ENCODE measurements around the gene NHLH1. TPM values are rescaled to one million over a fixed set of nuclear protein-coding genes. Genes with fewer than 3 reads are reported as not detected.
A peak's percentile ranks its signal among the peaks of the same experiment; 100 is the strongest.

The NHLH1 gene
- total RNA-seq, 1 experiment from 2014 or later: 0.70 TPM

GRCh38 chr1:160405331-160405877 lies 38.5 kb downstream of the NHLH1 start:
- TF ChIP-seq TEAD4 (CRISPR knock-in tag; IDR thresholded peaks at IDR 0.05): no peak
- no peak for TF ChIP-seq KAT7 (CRISPR knock-in tag; IDR thresholded peaks at IDR 0.05; ENCODE audit: borderline replicate concordance)
- TF ChIP-seq ZNF138 (CRISPR knock-in tag; conservative IDR thresholded peaks at IDR 0.05): no peak
- no peak for TF ChIP-seq SMAD4 (CRISPR knock-in tag; IDR thresholded peaks at IDR 0.05)
- TF ChIP-seq JUN (CRISPR knock-in tag; IDR thresholded peaks at IDR 0.05): no peak
- no peak for TF ChIP-seq PRRX2 (CRISPR knock-in tag; IDR thresholded peaks at IDR 0.05)
- no peak for TF ChIP-seq ZBTB21 (CRISPR knock-in tag; IDR thresholded peaks at IDR 0.05; ENCODE audit: borderline replicate concordance)
- no peak for TF ChIP-seq ZNF671 (CRISPR knock-in tag; IDR thresholded peaks at IDR 0.05)
- TF ChIP-seq RELA (CRISPR knock-in tag; IDR thresholded peaks at IDR 0.05; ENCODE audit: borderline replicate concordance): no peak
- TF ChIP-seq ZNF219 (CRISPR knock-in tag; IDR thresholded peaks at IDR 0.05; ENCODE audit: borderline replicate concordance): no peak
- no peak for TF ChIP-seq CREB1 (CRISPR knock-in tag; IDR thresholded peaks at IDR 0.05)
- no peak for TF ChIP-seq ZNF423 (CRISPR knock-in tag; IDR thresholded peaks at IDR 0.05)
- Mint-ChIP-seq H3K4me1 (peaks cover 89% of the 10 kb centered on the region), H3K36me3 (no peaks in the 10 kb centered on the region; the same call in 1 of the 2 replicates), H3K9me3 (no peaks in the 10 kb centered on the region), H3K4me3 (no peak overlapping the region; the same call in 1 of the 2 replicates), H3K27me3 (ENCODE audit: low read depth) (no peaks in the 10 kb centered on the region), H3K27ac (peak overlapping the region; percentile 91)
- ChIA-PET CTCF (interaction anchor here (2.1 kb wide), 1 partner anchor 11 kb away, joined by 7 read pairs; no protein-coding TSS in a partner anchor), POLR2A (no interaction called here)
- ATAC-seq (no peak), DNase-seq (ENCODE audit: low spot score) (no peak)

- peak overlapping the region; percentile 46 for H3K27ac Mint-ChIP-seq
- ATAC-seq: no peak
- ChIA-PET CTCF (interaction anchor here (2.1 to 3.0 kb wide), 2 partner anchors 10 to 31 kb away, joined by 7 to 19 read pairs; no protein-coding TSS in a partner anchor), POLR2A (no interaction called here)
- TF ChIP-seq FOXJ3 (CRISPR knock-in tag; IDR thresholded peaks at IDR 0.05; ENCODE audit: borderline replicate concordance): no peak
- TF ChIP-seq AR (CRISPR knock-in tag; IDR thresholded peaks at IDR 0.05): no peak
- no peak for TF ChIP-seq PREB (CRISPR knock-in tag; IDR thresholded peaks at IDR 0.05; ENCODE audit: borderline replicate concordance)
- TF ChIP-seq ZNF138 (CRISPR knock-in tag; conservative IDR thresholded peaks at IDR 0.05): no peak
- TF ChIP-seq ZSCAN18 (CRISPR knock-in tag; IDR thresholded peaks at IDR 0.05): no peak
- no peak for TF ChIP-seq PRRX2 (CRISPR knock-in tag; IDR thresholded peaks at IDR 0.05)
- TF ChIP-seq ZBTB43 (CRISPR knock-in tag; IDR thresholded peaks at IDR 0.05): no peak
- TF ChIP-seq MYBL2 (CRISPR knock-in tag; IDR thresholded peaks at IDR 0.05): no peak
- no peak for TF ChIP-seq ZNF416 (CRISPR knock-in tag; IDR thresholded peaks at IDR 0.05)
- no peak for TF ChIP-seq CDX4 (CRISPR knock-in tag; IDR thresholded peaks at IDR 0.05; ENCODE audit: borderline replicate concordance)
- TF ChIP-seq EMX1 (CRISPR knock-in tag; IDR thresholded peaks at IDR 0.05): no peak
- peaks cover 98% of the 10 kb centered on the region for H3K4me1 Mint-ChIP-seq
- no peaks in the 10 kb centered on the region for H3K27me3 Mint-ChIP-seq (ENCODE audit: low read depth)
- no peak for DNase-seq (ENCODE audit: low spot score)
- H3K4me3 Mint-ChIP-seq: no peak overlapping the region
- H3K36me3 Mint-ChIP-seq: no peaks in the 10 kb centered on the region; the same call in 1 of the 2 replicates
- no peaks in the 10 kb centered on the region for H3K9me3 Mint-ChIP-seq
Measured at GRCh38 chr1:160406131-160406968, 39.5 kb downstream of the NHLH1 start.

All from WTC11 (cell line).